Stimulated activated CD4-positive, alpha-beta T cell treated with anti-CD3 and anti-CD28 coated beads, Interleukin-1b, Interleukin-23, amount 100 ng/mL, for 48 hours (primary cell): ENCODE measurements around the gene PLA2G4B.

Experiments used
- DNase-seq: peaks from one replicate; pipeline ENCODE4 v3.0.0-alpha.2; 2020

PLA2G4B gene

DNA sequence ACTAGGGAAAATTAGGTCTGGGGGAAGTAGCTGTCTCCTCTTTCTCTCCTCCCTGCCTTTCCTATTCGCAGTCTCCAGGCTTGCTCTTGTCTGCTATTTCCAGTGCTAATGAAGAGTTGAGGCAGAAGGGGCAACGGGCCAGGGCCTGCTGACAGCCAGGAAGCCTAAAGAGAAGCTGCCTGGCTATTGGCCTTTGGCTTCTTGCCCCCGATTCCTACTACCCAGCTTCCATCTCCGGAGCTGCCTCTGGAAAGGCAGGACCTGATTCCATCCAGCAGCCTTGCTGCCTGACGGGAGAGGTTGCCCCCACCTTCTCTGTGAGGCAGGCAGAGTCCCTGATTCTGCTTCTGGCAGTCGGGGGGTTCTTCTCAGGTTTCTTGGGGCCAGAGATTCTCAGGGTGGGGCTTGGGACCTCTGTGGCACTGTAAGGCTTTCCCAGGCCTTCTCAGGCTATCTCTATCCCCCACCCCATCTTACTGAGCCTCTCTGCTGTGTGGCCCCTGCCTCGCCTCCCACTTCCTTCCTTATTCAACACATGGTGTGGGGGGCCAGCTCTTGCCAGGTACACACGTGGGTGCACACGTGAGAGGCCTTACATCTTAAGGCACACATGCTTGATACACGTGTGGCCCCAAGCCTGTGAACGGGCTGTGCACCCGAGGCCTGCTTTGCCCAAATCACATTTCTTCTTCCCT is 29.0 kb upstream of the PLA2G4B start:
- no peak for DNase-seq

DNA sequence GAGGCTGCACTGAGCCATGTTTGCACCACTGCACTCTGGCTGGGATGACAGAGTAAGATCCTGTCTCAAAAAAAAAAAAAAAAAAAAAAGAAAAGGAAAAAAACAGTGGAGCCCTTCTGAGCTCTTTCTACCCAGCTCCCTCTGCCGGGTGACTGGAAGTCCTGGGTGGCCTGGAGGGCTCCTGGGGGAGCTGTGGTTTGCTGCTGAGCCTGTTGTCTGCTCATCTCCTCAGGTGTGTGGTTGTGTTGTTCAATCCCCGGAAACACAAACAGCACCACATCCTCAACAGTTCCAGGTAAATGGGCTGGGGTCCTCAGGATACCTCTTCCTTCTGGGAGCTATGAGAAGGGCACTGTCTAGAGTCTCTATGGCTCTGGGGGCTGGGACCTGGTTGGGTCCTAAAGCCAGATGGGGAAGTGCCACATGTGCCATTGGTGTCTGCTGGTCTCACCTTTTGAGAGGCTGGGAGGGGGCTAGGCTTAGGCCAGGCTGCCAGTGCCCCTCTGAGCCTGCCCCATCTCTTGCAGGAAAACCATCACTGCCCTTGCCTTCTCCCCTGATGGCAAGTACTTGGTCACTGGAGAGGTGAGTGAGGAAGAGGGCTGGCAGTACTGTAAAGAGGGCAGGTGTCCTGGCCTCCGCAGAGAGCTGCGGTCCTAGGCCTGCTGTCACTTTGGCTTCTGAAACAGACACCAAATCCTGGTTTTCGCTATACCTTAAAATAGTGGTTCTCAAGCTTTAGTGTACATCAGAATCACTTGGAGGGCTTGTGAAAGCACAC is 27.8 kb upstream of the PLA2G4B start:
- DNase-seq = no peak

DNA sequence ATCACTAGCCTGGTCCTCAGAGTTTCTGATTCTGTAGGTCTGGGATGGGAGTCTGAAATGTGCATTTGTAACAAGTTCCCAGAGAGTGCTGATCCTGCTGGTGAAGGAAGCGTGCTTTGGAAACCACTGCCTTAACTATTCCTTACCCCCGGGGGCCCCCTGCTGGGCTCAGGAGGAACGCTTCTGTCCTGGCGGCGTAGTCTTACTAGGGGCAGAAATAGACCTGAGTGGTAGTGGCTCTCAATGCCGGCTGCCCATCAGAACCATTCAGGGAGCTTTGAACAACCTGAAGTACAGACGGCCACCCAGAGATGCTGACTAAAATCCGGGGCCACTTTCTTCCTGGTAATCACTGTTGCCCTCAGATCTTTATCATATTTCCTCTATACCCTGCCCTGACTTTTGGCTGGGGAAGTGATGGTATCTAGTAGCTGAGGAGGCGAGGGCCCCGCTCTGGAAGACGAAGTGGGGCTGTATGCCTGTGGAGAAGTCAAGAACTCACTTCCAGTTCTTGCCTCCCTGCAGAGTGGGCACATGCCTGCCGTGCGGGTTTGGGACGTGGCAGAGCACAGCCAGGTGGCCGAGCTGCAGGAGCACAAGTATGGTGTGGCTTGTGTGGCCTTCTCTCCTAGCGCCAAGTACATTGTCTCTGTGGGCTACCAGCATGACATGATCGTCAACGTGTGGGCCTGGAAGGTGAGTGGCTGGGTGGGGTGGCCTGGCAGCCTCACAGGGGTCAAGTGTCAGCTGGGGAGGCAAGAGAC is 27.0 kb upstream of the PLA2G4B start:
- peak; percentile 68 for DNase-seq

DNA sequence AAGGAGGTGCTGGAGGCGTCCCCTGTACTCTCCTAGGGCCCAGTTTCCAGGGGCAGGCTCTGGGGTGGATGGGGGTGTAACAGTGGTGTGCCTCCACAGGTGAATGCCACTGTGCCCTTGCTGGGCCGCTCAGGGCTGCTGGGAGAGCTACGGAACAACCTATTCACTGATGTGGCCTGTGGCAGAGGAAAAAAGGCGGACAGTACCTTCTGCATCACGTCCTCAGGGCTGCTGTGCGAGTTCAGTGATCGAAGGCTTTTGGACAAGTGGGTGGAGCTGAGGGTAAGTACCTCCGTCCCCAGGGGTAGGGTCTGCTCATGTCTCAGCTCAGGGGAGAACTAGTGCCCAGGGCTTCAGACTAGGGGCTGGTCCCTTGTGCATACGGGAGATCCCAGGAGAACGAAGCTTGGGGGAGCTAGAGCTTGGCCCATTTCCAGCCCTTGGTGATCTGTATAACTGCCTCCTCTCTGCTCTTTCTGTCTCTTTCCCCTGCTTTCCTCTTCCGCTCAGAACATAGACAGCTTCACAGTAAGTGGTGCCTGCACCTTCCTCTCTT is 25.7 kb upstream of the PLA2G4B start:
- DNase-seq = no peak

DNA sequence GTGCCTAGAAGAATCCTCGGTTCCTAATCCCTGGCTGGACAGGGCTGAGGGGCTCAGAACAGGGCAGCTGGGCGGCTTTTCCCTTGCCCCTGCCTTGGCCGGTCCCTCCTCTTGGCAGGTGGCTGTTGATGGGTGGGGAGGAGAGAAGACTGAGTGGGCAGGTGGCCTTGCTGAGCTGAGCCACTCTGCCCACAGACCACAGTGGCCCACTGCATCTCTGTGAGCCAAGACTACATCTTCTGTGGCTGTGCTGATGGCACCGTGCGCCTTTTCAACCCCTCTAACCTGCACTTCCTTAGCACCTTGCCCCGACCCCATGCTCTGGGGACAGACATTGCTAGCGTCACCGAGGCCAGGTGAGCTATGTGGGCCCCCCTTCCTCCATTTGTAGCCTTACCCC is 25.2 kb upstream of the PLA2G4B start:
- no peak for DNase-seq

DNA sequence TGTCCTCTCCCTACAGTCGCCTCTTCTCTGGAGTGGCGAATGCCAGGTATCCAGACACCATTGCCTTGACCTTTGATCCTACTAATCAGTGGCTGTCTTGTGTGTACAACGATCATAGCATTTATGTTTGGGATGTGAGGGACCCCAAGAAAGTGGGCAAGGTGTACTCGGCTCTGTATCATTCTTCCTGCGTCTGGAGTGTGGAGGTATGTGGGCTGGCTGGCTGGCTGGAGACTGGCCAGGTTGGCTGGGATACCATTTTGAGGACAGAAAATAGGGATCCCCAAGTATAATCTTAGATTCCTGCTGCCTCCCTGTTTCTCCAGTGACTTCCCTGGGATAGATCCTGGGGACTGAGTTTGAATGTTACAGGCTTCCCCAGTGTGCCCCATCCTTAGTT is 24.1 kb upstream of the PLA2G4B start:
- DNase-seq = no peak

DNA sequence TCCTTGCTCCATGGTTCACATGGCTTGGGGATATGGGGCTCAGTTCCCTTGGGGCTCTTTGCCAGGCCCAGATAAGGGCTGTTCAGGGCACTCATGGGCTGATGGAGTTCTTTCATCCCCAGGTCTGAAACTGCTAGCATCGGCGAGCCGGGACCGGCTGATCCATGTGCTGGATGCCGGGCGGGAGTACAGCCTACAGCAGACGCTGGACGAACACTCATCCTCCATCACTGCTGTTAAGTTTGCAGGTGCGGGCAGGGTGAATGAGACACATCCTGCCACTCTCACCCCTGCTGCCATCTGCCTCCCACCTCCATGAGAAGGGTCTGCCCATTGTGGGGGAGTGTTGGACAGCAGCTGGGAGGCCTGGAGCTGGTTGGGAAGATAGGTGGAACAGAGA is 21.9 kb upstream of the PLA2G4B start:
- no peak for DNase-seq

DNA sequence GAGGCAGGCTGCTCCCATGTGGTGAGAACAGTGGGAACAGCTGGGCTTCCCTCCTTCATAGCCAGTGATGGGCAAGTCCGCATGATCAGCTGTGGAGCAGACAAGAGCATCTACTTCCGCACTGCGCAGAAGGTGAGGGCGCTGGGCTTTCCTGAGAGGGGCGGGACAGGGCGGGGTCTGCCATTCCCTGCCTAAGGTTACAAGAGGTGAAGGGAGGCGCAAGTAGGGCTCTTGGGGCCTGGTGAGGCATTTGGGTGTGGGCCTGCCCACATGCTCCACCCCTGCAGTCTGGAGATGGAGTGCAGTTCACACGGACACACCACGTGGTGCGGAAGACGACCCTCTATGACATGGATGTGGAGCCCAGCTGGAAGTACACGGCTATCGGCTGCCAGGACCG is 21.3 kb upstream of the PLA2G4B start:
- DNase-seq = no peak

DNA sequence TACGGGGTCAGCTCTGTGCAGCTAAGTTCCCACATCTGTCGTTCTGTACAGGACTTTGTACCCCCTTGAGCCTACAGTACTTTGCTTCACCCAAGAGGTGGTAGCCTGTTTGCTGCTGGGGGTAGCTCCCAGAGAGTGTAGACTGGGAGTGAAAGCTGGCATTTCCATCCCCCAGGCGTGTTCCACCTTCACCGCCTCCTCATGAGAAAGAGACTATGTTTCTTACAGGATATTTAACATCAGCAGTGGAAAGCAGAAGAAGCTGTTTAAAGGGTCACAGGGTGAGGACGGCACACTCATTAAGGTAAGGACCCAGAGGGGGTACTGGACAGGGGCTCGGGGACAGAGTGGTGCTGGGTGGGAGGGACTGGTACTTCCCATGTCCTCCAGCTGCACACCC is 20.9 kb upstream of the PLA2G4B start:
- no peak for DNase-seq

DNA sequence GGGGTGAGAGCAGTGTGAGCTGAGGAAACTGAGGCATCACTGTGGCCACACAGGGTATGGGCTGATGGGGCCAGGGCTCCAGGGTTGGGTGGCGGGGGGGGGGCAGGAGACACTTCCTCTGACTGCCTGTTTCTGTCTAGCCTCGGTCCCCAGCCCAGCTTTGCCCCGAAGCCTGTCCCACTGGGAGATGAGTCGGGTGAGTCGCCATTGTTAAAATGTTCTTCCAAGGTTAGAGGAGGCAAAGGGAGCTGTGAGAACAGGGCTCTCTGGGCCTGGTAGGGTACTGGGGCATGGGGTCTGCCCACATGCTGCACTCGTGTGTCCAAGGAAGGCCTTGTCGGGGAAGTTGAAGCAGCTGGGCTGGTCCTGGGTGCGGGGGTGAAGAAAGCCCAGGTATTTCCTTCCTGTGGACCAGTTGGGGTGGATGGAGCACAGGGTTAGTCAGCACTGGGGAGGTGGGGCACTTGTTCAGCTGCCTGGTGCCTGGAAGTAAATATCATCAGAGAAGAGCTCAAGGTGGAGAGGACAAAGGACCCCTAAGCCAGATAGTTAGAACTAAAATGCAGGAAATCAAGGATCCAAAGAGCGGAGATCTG is 19.1 kb upstream of the PLA2G4B start:
- no peak for DNase-seq

DNA sequence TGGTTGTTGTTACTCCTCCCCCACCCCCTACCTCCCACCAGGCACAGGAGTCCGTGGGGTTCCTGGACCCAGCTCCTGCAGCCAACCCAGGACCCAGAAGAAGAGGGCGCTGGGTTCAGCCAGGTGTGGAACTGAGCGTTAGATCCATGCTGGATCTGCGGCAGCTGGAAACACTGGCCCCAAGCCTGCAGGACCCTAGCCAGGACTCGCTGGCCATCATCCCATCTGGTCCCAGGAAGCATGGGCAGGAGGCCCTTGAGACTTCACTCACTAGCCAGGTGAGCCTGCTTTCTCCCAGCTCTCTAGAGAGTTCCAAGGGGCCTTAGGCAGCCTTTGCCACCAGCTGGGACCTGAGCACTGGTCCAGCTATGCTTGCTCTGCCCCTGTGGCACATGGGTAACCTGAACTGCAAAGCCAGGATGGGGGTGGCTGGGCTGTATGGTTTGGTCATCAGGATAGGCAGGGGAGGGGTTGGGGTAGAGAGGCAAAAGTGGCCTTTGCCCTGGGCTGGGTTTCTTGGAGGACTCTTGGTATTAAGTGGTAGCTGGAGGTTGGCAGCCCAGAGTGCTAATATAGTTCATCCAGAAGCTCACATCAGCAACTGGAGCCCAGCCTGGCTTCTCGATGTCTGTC is 17.7 kb upstream of the PLA2G4B start:
- DNase-seq = no peak

DNA sequence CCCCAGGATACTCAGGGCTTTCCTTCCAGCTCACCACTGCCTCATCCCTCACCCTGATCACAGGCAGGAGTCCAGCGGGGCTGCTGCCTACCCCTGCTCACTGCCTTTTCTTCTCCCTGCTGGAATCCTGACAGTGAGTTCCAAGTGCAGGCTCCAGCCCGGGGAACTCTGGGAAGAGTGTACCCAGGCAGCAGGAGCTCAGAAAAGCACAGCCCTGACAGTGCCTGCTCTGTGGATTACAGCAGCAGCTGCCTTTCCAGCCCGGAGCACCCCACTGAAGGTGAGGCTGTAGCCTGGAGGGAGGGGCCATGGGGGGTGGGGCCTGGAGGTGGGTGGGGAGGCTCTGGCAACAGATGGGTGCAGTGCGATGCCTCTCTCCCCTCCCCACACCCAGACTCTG is 16.8 kb upstream of the PLA2G4B start:
- DNase-seq = no peak

DNA sequence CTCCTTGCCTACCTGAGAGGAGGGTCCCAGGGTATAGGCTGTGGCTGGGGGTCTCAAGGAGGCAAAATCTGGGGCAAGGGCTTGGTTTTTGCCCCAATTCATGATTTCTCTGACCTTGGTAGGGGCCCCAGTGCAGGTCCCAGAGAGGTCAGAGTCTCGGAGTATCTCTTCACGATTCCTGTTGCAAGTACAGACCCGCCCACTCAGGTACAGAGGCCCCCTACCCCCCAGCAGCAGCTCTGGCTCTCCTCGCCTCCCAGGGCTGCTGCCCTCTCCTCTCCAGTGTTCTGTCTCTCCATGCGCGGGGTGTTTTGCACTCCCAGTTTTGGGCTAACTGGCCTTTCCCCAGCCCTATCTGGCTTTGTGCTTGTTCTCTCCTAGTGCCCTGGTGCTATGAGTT is 16.2 kb upstream of the PLA2G4B start:
- DNase-seq = no peak

DNA sequence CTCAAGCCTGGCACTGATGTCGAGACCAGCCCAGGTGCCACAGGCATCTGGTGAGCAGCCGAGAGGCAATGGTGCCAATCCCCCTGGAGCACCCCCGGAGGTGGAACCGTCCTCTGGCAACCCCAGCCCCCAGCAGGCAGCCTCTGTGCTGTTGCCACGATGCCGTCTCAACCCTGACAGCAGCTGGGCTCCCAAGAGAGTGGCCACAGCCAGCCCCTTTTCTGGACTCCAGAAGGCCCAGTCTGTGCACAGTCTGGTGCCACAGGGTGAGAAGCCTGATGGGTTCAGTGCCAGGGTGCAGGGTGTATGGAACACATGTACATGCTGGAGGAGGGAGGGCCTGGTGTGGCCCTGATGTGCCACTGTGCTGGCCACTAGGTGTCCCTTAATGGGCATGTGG is 15.7 kb upstream of the PLA2G4B start:
- DNase-seq = no peak

DNA sequence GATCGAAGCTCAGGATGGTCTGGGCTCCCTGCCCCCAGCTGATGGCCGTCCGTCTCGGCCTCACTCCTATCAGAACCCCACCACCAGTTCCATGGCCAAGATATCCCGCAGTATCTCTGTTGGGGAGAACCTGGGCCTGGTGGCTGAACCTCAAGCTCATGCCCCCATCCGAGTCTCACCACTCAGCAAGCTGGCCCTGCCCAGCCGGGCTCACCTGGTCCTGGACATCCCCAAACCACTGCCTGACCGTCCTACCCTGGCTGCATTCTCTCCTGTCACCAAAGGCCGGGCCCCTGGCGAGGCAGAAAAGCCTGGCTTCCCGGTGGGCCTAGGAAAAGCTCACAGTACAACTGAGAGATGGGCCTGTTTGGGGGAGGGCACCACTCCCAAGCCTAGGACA is 15.1 kb upstream of the PLA2G4B start:
- no peak for DNase-seq

DNA sequence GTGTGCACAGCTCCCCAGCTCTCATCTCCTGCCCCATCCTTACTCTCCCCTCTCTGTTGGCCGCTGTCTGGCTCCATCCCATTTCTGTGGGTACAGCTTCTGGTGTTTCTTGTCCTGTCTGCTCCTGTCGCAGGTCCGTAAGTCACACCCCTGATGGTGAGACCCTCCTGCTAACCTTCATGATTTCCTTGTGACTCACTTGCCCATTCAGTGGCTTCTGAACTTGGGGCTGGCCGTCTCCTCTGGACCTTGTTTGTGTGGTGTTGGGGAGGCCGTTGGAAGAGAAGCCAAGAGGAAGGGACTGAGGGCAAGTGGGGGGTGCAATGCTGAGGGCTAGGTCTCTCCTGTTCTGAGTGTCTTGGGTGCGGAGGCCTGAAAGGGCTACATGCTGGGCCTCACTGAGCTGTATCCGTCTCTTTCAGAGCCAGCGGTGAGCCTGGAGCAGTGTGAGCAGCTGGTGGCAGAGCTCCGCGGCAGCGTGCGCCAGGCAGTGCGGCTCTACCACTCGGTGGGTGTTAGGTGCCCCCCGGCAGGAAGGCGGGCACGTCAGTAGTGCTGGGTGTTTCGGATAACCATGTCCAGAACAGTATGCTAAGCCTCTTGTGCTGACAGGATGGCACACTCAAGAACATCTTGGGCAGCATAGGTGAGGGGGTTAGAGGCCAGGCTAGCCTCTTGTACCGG is 14.4 kb upstream of the PLA2G4B start:
- DNase-seq = no peak

DNA sequence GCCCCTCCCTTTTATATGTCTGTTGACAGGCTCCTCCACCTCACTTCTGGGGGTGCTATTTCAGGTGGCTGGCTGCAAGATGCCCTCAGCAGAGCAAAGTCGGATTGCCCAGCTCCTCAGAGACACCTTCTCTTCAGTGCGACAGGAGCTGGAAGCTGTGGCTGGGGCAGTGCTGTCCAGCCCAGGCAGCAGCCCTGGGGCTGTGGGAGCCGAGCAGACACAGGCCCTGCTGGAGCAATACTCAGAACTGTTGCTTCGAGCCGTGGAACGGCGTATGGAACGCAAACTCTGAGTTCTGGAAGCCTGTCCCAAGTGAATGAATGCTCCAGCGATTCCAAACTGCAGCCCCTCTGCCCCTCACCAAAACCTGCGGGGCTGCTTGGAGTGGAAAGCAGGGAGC is 13.5 kb upstream of the PLA2G4B start:
- no peak for DNase-seq

DNA sequence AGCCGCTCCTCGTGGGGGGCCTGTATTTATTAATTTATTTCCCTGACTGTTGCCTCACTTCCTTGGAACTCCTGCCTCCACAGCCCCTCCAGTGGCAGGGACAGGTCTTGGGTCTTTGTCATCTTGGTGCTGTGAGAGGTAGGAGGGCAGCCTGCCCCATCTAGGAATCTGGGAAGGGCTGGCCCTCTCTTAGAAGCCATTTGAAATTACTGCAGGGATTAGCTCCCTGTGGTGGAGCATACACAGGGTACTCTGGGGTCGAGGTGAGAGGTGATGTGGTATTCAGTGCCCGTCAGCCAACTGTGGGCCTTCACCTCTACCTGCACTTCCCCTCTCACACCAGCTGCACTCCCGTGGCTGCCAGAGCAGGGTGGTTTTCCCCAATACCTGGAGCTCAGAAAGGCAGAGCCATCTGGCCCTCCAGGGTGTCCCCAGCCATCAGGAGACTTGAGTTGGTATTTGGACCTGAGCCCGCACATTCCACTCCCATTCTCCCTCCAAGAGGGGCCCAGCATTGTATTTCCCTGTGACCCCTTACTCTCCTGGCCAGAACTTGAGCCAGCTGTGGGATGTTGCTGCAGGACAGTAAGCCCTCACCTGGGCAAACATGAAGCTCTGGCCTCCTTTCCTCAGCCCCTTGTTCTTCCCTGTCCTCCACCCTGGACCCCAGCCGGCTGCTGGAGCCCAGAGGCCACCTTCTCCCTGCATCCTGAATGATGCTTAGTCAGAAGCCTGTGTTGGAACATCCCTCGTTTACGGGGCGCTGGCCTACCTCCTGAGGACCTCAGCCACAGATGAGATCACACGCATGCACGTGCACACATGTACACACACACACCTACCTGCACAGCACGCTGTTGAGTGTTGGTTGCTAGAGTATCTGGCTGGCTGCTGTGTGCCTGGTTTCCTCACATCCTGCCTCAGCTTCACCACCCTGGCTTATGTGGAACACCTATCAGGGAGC is 12.8 kb upstream of the PLA2G4B start:
- no peak for DNase-seq

DNA sequence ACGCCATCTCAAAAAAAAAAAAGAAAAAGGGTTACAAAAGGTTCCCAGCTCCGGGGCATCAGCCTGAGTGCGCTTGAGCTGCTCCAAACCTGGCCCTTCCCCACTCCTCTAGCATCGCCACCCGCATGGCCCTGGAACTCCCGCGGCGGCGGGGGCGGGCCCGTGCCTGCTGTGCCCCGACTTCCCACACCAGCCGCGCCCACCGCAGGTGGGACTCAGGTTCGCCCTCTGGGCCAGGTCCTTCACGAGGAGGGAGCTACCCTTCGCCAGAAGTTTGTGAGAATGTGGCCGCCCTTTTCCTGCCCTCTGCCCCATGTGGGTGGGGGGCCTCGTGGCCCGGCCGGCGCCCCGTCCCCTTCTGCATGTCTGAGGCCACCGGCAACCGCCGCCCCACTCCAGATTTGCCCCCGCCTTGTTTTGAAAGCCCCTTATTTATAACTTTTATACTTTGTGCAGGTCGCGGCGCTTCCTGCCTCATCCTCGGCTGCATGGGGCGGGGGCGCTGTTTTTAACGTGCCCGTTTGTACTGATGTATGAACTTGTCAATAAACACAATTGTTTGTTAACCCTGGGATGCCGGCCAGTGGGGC is 11.3 kb upstream of the PLA2G4B start:
- DNase-seq = no peak
